A549 (cell line): Measurements from ENCODE around the gene CHRND.

Experiments
- CTCF ChIP-seq: fragments of >200 bp; sonication (Bioruptor Twin); formaldehyde crosslinking; IDR thresholded peaks from 3 replicates; pipeline ENCODE4 v1.5.1; 2016
- KDM1A ChIP-seq: fragments of 200-600 bp; sonication (generic); IDR thresholded peaks from 2 replicates; pipeline ENCODE4 v1.6.1; 2016; ENCODE audit warnings: low read depth, mild to moderate bottlenecking
- POLR2A ChIP-seq: IDR thresholded peaks from 2 replicates; pipeline ENCODE4 v1.6.1; 2012; ENCODE audit warnings: mild to moderate bottlenecking, low read length
- REST ChIP-seq: fragments of 200-600 bp; sonication (generic); IDR thresholded peaks from 2 replicates; pipeline ENCODE4 v1.6.1; 2016; ENCODE audit warnings: antibody characterized with exemption, mild to moderate bottlenecking, moderate library complexity

- TF ChIP-seq POLR2A (no peak), REST (no peak), CTCF (no peak), KDM1A (no peak)
Measured at GRCh38 chr2:232485348-232485756, 40.6 kb upstream of the CHRND start.
